ENCODE results near the gene MYL7.

GRCh38 chr7:44157116-44158080 is 16.3 kb upstream of the MYL7 start:
- TF ChIP-seq, protein P1, sequence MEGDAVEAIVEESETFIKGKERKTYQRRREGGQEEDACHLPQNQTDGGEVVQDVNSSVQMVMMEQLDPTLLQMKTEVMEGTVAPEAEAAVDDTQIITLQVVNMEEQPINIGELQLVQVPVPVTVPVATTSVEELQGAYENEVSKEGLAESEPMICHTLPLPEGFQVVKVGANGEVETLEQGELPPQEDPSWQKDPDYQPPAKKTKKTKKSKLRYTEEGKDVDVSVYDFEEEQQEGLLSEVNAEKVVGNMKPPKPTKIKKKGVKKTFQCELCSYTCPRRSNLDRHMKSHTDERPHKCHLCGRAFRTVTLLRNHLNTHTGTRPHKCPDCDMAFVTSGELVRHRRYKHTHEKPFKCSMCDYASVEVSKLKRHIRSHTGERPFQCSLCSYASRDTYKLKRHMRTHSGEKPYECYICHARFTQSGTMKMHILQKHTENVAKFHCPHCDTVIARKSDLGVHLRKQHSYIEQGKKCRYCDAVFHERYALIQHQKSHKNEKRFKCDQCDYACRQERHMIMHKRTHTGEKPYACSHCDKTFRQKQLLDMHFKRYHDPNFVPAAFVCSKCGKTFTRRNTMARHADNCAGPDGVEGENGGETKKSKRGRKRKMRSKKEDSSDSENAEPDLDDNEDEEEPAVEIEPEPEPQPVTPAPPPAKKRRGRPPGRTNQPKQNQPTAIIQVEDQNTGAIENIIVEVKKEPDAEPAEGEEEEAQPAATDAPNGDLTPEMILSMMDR (IDR thresholded peaks at IDR 0.05; ENCODE audit: low read length) = no peak
- no peak for TF ChIP-seq EZH2 (IDR thresholded peaks at IDR 0.05; ENCODE audit: borderline replicate concordance, low read length)

Measured in OCI-LY1 (cell line).